HCT116 (cell line): ENCODE results near the gene UTP20. TPM values are rescaled to one million over a fixed set of nuclear protein-coding genes. Genes with fewer than 3 reads are reported as not detected.

ENCODE experiments used
- ATAC-seq: fragments of 200-7000 bp; cut with Tn5 transposase; 2 replicates; pipeline ENCODE4 v1.9.1; 2020; ENCODE audit warnings: mild to moderate bottlenecking, moderate library complexity
- BruUV-seq: library from RNA; stranded (reverse); fragments of 400-500 nt; replicated peaks from 2 replicates; lab custom pipeline; 2021; lab: Mats Ljungman, UMichigan
- CTCF ChIA-PET: fragments of 300-600 bp; sonication (Branson Sonifier 250); formaldehyde crosslinking; loops from one replicate; lab custom pipeline; 2021; ENCODE audit warnings: antibody characterized with exemption; lab: Charles Lee
- POLR2A ChIA-PET: fragments of 300-600, 350-600 bp; sonication (Branson Sonifier 250); formaldehyde crosslinking; loops from one replicate; lab custom pipeline; 2021; ENCODE audit warnings: antibody characterized with exemption; lab: Charles Lee
- RAD21 ChIA-PET, 2 experiments: fragments of 300-600 bp; sonication (Branson Sonifier 250); formaldehyde crosslinking; loops; one replicate each; lab custom pipeline; 2023; ENCODE audit warnings: low total read pairs in 2 of 2; ENCODE audit not compliant: uncharacterized antibody in 2 of 2, unreplicated experiment in 2 of 2, low non-redundant PET in 1 of 2; lab: Charles Lee
- DNase-seq: peaks from one replicate; pipeline ENCODE4 v3.0.0-alpha.2; 2010; ENCODE audit warnings: low read depth, low spot score
- H2AFZ ChIP-seq: fragments of 200-600 bp; shearing (Covaris generic), sonication (generic); 2 replicates; pipeline ENCODE4 v1.6.1; 2017; ENCODE audit warnings: low read depth, mixed run types, mixed read lengths, antibody characterized with exemption, low read length; ENCODE audit not compliant: poor library complexity, severe bottlenecking
- H3K27ac ChIP-seq: 2 replicates; pipeline ENCODE4 v1.5.1; 2012; ENCODE audit warnings: low read depth, low read length
- H3K27me3 ChIP-seq: fragments of 200-600 bp; sonication (generic); 2 replicates; pipeline ENCODE4 v1.6.1; 2016; ENCODE audit warnings: mixed run types, low read length, mixed read lengths; ENCODE audit not compliant: insufficient read depth
- H3K36me3 ChIP-seq, 2 experiments: fragments of 200-500 bp in 1 of 2; fragments of 200-600 bp in 1 of 2; sonication (Bioruptor generic) in 1 of 2; sonication (generic) in 1 of 2; 2 replicates each; pipeline versions ENCODE4 v1.5.1 to v1.6.1; 2014 to 2016; ENCODE audit warnings: low read length in 2 of 2, inconsistent platforms in 1 of 2, mixed read lengths in 1 of 2, mixed run types in 1 of 2; ENCODE audit not compliant: insufficient read depth in 2 of 2, control insufficient read depth in 1 of 2
- H3K4me1 ChIP-seq, 2 experiments: fragments of 200-600 bp in 1 of 2; sonication (generic) in 1 of 2; 2 replicates each; pipeline versions ENCODE4 v1.5.1 to v1.6.1; 2012 to 2017; ENCODE audit warnings: low read length in 2 of 2, inconsistent platforms in 1 of 2, mild to moderate bottlenecking in 1 of 2, mixed read lengths in 1 of 2, mixed run types in 1 of 2, moderate library complexity in 1 of 2; ENCODE audit not compliant: insufficient read depth in 2 of 2, control insufficient read depth in 1 of 2
- H3K4me2 ChIP-seq: fragments of 200-600 bp; sonication (generic); 2 replicates; pipeline ENCODE4 v1.6.1; 2017; ENCODE audit warnings: mixed run types, low read length, mixed read lengths
- H3K4me3 ChIP-seq, 2 experiments: fragments of 200-600 bp in 1 of 2; sonication (generic) in 1 of 2; replicated peaks in 1 of 2; 2 replicates each; pipeline ENCODE4 v1.5.1; 2011 to 2016; ENCODE audit warnings: low read length in 2 of 2, control low read depth in 1 of 2, low read depth in 1 of 2, mild to moderate bottlenecking in 1 of 2, mixed read lengths in 1 of 2, mixed run types in 1 of 2
- H3K79me2 ChIP-seq: fragments of 200-600 bp; sonication (generic); 2 replicates; pipeline ENCODE4 v1.6.1; 2017; ENCODE audit warnings: mild to moderate bottlenecking, mixed run types, low read length, moderate library complexity, mixed read lengths; ENCODE audit not compliant: insufficient read depth
- H3K9ac ChIP-seq: fragments of 200-600 bp; sonication (generic); 2 replicates; pipeline ENCODE4 v1.6.1; 2016; ENCODE audit warnings: low read length, mixed read lengths
- H3K9me2 ChIP-seq: fragments of 200-600 bp; sonication (generic), shearing (Covaris generic); 2 replicates; pipeline ENCODE4 v1.6.1; 2017; ENCODE audit warnings: mixed run types, mild to moderate bottlenecking, moderate library complexity; ENCODE audit not compliant: insufficient read depth
- H3K9me3 ChIP-seq, 2 experiments: fragments of 200-500 bp in 1 of 2; fragments of 200-600 bp in 1 of 2; sonication (Bioruptor generic) in 1 of 2; sonication (generic) in 1 of 2; 2 replicates each; pipeline ENCODE4 v1.6.1; 2014 to 2017; ENCODE audit warnings: low read length in 2 of 2, mixed read lengths in 2 of 2, inconsistent platforms in 1 of 2, low read depth in 1 of 2, mild to moderate bottlenecking in 1 of 2, mixed run types in 1 of 2, moderate library complexity in 1 of 2; ENCODE audit not compliant: control insufficient read depth in 1 of 2, insufficient read depth in 1 of 2
- H4K20me1 ChIP-seq: fragments of 200-600 bp; sonication (generic), shearing (Covaris generic); 2 replicates; pipeline ENCODE4 v1.6.1; 2017; ENCODE audit warnings: mixed run types, mild to moderate bottlenecking, moderate library complexity; ENCODE audit not compliant: insufficient read depth
- EGR1 ChIP-seq: IDR thresholded peaks from 2 replicates; pipeline ENCODE4 v1.6.1; 2012; ENCODE audit warnings: low read depth
- EZH2phosphoT487 ChIP-seq: fragments of 200-600 bp; IDR thresholded peaks from 2 replicates; pipeline ENCODE4 v1.6.1; 2018; ENCODE audit warnings: antibody characterized with exemption, borderline replicate concordance
- JUND ChIP-seq: IDR thresholded peaks from 2 replicates; pipeline ENCODE4 v1.6.1; 2012
- MAX ChIP-seq: IDR thresholded peaks from 2 replicates; pipeline ENCODE4 v1.6.1; 2012
- POLR2AphosphoS5 ChIP-seq: IDR thresholded peaks from 2 replicates; pipeline ENCODE4 v1.6.1; 2011; ENCODE audit warnings: mild to moderate bottlenecking, low read depth, low read length, moderate library complexity
- RAD21 ChIP-seq: IDR thresholded peaks from 2 replicates; pipeline ENCODE4 v1.6.1; 2012; ENCODE audit warnings: low read depth, mild to moderate bottlenecking
- SIN3A ChIP-seq: IDR thresholded peaks from 2 replicates; pipeline ENCODE4 v1.6.1; 2012; ENCODE audit warnings: low read depth
- TCF7L2 ChIP-seq: IDR thresholded peaks from 2 replicates; pipeline ENCODE4 v1.7.0; 2011; ENCODE audit warnings: borderline replicate concordance, inconsistent platforms; ENCODE audit not compliant: insufficient read depth, insufficient read length; ENCODE audit errors: extremely low read depth
- ZBTB33 ChIP-seq: IDR thresholded peaks from 2 replicates; pipeline ENCODE4 v1.6.1; 2011; ENCODE audit warnings: mild to moderate bottlenecking, low read length, moderate library complexity; ENCODE audit not compliant: insufficient replicate concordance; ENCODE audit errors: extremely low read depth
- intact Hi-C: fragments of 100-400 bp; cut with micrococcal nuclease; formaldehyde crosslinking; loops from 2 replicates; pipeline ENCODE4 v1.10.0; 2022
- total RNA-seq: library from RNA; stranded (reverse); gene quantifications from one replicate; pipeline ENCODE4 v1.2.1, GENCODE V29; 2021; ENCODE audit not compliant: unreplicated experiment

UTP20 gene
- total RNA-seq, 1 experiment from 2014 or later = 19.3 TPM

GRCh38 chr12:101299346-101299745 lies 19.4 kb downstream of the UTP20 start:
- no peak overlapping the region for H2AFZ ChIP-seq
- no peak overlapping the region for H3K4me3 ChIP-seq
- POLR2A ChIA-PET = no interaction called here
- no peaks in the 10 kb centered on the region for H3K4me1 ChIP-seq
- H3K4me2 ChIP-seq = no peak overlapping the region
- no peak for DNase-seq
- RAD21 ChIA-PET = no interaction called here
- no TSS peak for BruUV-seq
- H3K79me2 ChIP-seq = no peaks in the 10 kb centered on the region
- H3K9ac ChIP-seq = no peak overlapping the region
- H3K36me3 ChIP-seq = peaks cover 30 to 38% of the 10 kb centered on the region in 2 experiments
- intact Hi-C loops = no loop called here
- CTCF ChIA-PET = no interaction called here
- no peaks in the 10 kb centered on the region for H3K9me3 ChIP-seq
- TF ChIP-seq RAD21 (no peak), EZH2phosphoT487 (no peak), ZBTB33 (no peak), EGR1 (no peak), JUND (no peak), SIN3A (no peak), TCF7L2 (no peak), POLR2AphosphoS5 (no peak), MAX (no peak)
- H3K27me3 ChIP-seq = no peaks in the 10 kb centered on the region
- H4K20me1 ChIP-seq = no peaks in the 10 kb centered on the region
- H3K27ac ChIP-seq = no peak overlapping the region
- H3K9me2 ChIP-seq = no peaks in the 10 kb centered on the region
- no peak for ATAC-seq
